ENCODE results near the gene FBXO47. TPM values are rescaled to one million over a fixed set of nuclear protein-coding genes. Genes with fewer than 3 reads are reported as not detected.

The FBXO47 gene
- total and polyA plus RNA-seq, 12 donors: not detected

DNA sequence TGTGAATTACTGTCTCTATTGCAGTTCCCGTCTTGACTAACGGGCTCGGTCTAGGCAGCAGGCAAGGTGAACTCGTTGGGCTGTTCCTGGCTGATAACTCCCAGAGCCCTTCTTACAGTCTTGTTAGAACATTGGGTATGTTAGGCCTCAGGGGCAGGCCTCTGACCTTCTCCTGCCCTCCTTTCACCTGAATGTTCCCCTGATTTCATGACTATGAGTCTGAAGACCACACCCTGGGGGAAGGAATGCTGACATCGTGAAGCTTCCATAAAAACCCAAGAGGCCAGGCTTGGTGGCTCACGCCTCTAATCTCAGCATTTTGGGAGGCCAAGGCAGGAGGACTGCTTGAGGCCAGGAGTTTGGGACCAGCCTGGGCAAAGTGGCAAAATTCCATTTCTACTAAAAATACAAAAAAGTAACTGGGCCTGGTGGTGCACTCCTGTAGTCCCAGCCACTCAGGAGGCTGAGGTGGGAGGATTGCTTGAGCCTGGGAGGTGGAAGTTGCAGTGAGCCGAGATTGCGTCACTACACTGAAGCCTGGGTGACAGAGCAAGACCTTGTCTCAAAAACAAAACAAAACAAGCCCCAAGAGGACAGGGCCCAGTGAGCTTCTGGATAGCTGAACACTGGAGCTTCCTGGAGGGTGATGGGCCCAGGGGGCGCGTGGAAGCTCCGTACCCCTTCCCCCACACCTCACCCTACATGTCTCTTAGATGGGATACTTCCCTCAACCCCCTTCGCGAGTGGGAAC, 47.8 kb upstream of the FBXO47 start:
- Histone ChIP-seq H3K27ac (peak overlapping the region in 3 of 5 donors; percentile 22 to 66 (median 35)), H3K4me3 (no peak overlapping the region), H3K9me3 (replicated peaks in 1 of 3) (no peaks in the 10 kb centered on the region), H3K36me3 (replicated peaks in 1 of 2) (no peaks in the 10 kb centered on the region), H3K4me1 (replicated peaks in 1 of 2) (peaks cover 0 to 9% of the 10 kb centered on the region in 2 donors), H3K27me3 (no peaks in the 10 kb centered on the region)
- 65 to 82% (median 70%) methylated on average over 10 to 13 of the region's 13 CpGs for WGBS, 4 donors
- no peak for TF ChIP-seq POLR2A (IDR thresholded peaks at IDR 0.05)
- TF ChIP-seq, protein P1, sequence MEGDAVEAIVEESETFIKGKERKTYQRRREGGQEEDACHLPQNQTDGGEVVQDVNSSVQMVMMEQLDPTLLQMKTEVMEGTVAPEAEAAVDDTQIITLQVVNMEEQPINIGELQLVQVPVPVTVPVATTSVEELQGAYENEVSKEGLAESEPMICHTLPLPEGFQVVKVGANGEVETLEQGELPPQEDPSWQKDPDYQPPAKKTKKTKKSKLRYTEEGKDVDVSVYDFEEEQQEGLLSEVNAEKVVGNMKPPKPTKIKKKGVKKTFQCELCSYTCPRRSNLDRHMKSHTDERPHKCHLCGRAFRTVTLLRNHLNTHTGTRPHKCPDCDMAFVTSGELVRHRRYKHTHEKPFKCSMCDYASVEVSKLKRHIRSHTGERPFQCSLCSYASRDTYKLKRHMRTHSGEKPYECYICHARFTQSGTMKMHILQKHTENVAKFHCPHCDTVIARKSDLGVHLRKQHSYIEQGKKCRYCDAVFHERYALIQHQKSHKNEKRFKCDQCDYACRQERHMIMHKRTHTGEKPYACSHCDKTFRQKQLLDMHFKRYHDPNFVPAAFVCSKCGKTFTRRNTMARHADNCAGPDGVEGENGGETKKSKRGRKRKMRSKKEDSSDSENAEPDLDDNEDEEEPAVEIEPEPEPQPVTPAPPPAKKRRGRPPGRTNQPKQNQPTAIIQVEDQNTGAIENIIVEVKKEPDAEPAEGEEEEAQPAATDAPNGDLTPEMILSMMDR (IDR thresholded peaks at IDR 0.05): no peak
- intact Hi-C loops (cut with DNase I): no loop called here
- peak in 1 of 7 donors; percentile 13 for DNase-seq

DNA sequence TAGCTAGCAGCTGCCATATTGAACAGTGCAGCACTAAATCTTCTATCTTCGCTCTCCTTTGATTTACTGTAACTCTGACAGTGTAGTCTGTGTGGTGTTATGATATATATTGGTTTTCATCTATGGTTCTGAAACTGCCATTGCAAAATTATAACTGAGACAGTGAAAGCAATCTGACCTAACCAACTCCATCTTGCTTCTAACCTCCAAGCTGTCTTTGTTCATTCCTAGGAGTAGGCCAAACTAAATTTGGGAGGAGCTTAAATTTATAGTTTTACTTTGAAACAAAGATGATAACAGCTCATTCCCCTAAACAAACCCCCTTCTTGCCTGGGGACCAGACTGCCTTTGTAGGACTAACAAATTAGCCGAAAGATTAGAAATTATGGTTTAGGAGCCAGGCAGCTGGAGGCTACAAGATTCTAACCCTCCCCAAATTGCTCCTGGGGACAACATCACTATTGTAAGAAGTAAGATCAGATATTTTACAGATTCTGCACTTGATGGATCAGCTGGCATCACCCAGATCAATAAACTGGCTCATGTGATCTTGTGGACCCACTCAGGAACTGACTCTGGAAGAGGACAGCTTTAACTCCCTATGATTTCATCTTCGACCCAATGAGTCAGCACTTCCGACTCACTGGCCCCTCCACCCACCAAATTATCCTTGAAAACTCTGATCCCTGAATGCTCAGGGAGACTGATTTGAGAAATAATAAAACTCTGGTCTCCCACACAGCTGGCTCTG, 47.0 kb upstream of the FBXO47 start:
- H3K27me3 ChIP-seq: no peaks in the 10 kb centered on the region
- H3K4me3 ChIP-seq: no peak overlapping the region
- intact Hi-C loops (cut with DNase I): no loop called here
- no peak for TF ChIP-seq POLR2A (IDR thresholded peaks at IDR 0.05)
- TF ChIP-seq, protein P1 (IDR thresholded peaks at IDR 0.05): no peak
- H3K4me1 ChIP-seq (replicated peaks in 1 of 2): peaks cover 0 to 9% of the 10 kb centered on the region in 2 donors
- H3K27ac ChIP-seq: peak overlapping the region in 3 of 5 donors; percentile 22 to 66 (median 35)
- no peaks in the 10 kb centered on the region for H3K36me3 ChIP-seq (replicated peaks in 1 of 2)
- WGBS, 4 donors: 57 to 68% (median 62%) methylated on average over 4 of the region's 4 CpGs
- DNase-seq: peak in 5 of 7 donors; percentile 31 to 57 (median 45)
- no peaks in the 10 kb centered on the region for H3K9me3 ChIP-seq (replicated peaks in 1 of 3)

DNA sequence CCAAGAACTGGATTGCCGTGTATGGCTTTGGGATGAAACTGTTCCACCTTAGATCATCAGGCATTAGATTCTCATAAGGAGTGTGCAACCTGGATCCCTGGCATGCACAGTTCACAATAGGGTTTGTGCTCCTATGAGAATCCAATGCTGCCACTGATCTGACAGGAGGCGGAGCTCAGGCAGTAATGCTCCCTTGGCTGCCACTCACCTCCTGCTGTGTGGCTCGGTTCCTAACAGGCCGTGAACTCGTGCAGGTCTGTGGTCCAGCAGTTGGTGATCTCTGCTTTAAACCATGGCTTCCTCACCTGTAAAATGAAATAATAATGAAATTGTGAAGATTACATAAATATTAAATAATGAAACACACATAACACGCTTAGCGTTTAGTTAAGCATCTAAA, 45.5 kb upstream of the FBXO47 start:
- peaks cover 0 to 9% of the 10 kb centered on the region in 2 donors for H3K4me1 ChIP-seq (replicated peaks in 1 of 2)
- 87 to 92% (median 89%) methylated on average over 7 of the region's 7 CpGs for WGBS, 4 donors
- H3K9me3 ChIP-seq (replicated peaks in 1 of 3): no peaks in the 10 kb centered on the region
- TF ChIP-seq POLR2A (IDR thresholded peaks at IDR 0.05): no peak
- TF ChIP-seq, protein P1 (IDR thresholded peaks at IDR 0.05): no peak
- intact Hi-C loops (cut with DNase I): no loop called here
- DNase-seq: no peak
- no peak overlapping the region for H3K4me3 ChIP-seq
- H3K27ac ChIP-seq: no peak overlapping the region
- H3K27me3 ChIP-seq: no peaks in the 10 kb centered on the region
- H3K36me3 ChIP-seq (replicated peaks in 1 of 2): no peaks in the 10 kb centered on the region

DNA sequence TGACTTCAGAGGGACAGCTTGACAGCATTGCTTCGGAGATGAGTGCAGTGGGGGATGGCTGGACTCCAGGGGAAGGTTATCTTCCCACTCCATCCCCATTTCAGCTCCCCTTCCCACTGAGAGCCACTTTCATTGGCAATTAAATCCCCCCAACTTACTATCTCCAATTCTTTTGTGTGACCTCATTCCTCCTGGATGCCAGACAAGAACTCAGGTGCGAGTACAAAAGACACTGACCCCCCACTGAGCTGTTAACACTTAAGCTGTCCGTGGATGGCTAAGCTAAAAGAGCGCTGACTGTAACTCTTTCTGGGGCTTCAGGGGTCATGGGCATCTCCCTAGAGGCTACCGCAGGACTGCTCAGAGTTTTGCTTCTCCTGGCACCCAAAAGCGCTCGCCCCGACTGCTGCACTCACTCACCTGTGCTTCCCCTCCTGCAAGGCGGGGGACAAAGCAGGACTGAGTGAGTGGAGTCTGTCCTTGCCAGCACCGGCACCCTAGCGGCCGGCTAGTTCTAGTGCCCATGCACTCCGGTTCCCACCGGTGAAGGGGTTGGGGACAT, 44.8 kb upstream of the FBXO47 start:
- Histone ChIP-seq H3K4me1 (replicated peaks in 1 of 2) (peaks cover 0 to 9% of the 10 kb centered on the region in 2 donors), H3K27ac (no peak overlapping the region), H3K27me3 (no peaks in the 10 kb centered on the region), H3K9me3 (replicated peaks in 1 of 3) (no peaks in the 10 kb centered on the region), H3K36me3 (replicated peaks in 1 of 2) (no peaks in the 10 kb centered on the region), H3K4me3 (no peak overlapping the region)
- DNase-seq: no peak
- TF ChIP-seq POLR2A (IDR thresholded peaks at IDR 0.05): no peak
- TF ChIP-seq, protein P1 (IDR thresholded peaks at IDR 0.05): no peak
- intact Hi-C loops (cut with DNase I): no loop called here
- WGBS, 4 donors: 79 to 85% (median 81%) methylated on average over 13 to 14 of the region's 14 CpGs

Measured in adrenal gland (tissue), 12 donors.